Parathyroid adenoma (tissue), 2 donors: ENCODE data around the gene LITAF.

Source experiments
- H2AFZ ChIP-seq: fragments of 300-600 bp; sonication (generic); one replicate; pipeline ENCODE4 v1.7.0; 2017; ENCODE audit warnings: antibody characterized with exemption, mild to moderate bottlenecking
- H3K27ac ChIP-seq: fragments of 300-600 bp; sonication (generic); one replicate; pipeline ENCODE4 v1.7.0; 2017
- H3K27me3 ChIP-seq: fragments of 300-600 bp; sonication (generic); one replicate; pipeline ENCODE4 v1.7.0; 2017; ENCODE audit warnings: low read length; ENCODE audit not compliant: control insufficient read depth, insufficient read depth
- H3K36me3 ChIP-seq: fragments of 300-600 bp; sonication (generic); one replicate; pipeline ENCODE4 v1.7.0; 2017; ENCODE audit warnings: low read length; ENCODE audit not compliant: control insufficient read depth, insufficient read depth
- H3K4me1 ChIP-seq: fragments of 300-600 bp; sonication (generic); one replicate; pipeline ENCODE4 v1.7.0; 2017; ENCODE audit warnings: control low read depth
- H3K4me2 ChIP-seq: fragments of 300-600 bp; sonication (generic); one replicate; pipeline ENCODE4 v1.7.0; 2017; ENCODE audit warnings: low read length
- H3K4me3 ChIP-seq: fragments of 300-600 bp; sonication (generic); one replicate; pipeline ENCODE4 v1.7.0; 2017; ENCODE audit warnings: low read depth, low read length
- H3K79me2 ChIP-seq: fragments of 300-600 bp; sonication (generic); one replicate; pipeline ENCODE4 v1.7.0; 2017; ENCODE audit warnings: control low read depth
- H3K9ac ChIP-seq: fragments of 300-600 bp; sonication (generic); one replicate; pipeline ENCODE4 v1.7.0; 2017; ENCODE audit warnings: mild to moderate bottlenecking
- H3K9me3 ChIP-seq: fragments of 300-600 bp; sonication (generic); one replicate; pipeline ENCODE4 v1.7.0; 2017; ENCODE audit warnings: low read length; ENCODE audit not compliant: control insufficient read depth
- TF ChIP-seq, protein P1 (sequence below): fragments of 300-600 bp; sonication (generic); IDR thresholded peaks from one replicate; pipeline ENCODE4 v1.7.0; 2017; ENCODE audit warnings: antibody characterized with exemption, mild to moderate bottlenecking
- donor health status: primary hyperparathyroidism.

LITAF gene

GRCh38 chr16:11557801-11558200 lies 28.9 kb downstream of the LITAF start:
- H3K4me1 ChIP-seq, result no peaks in the 10 kb centered on the region
- no peaks in the 10 kb centered on the region for H3K27me3 ChIP-seq
- H3K79me2 ChIP-seq, result no peaks in the 10 kb centered on the region
- H3K4me3 ChIP-seq, result no peak overlapping the region
- H2AFZ ChIP-seq, result no peak overlapping the region
- TF ChIP-seq, protein P1, sequence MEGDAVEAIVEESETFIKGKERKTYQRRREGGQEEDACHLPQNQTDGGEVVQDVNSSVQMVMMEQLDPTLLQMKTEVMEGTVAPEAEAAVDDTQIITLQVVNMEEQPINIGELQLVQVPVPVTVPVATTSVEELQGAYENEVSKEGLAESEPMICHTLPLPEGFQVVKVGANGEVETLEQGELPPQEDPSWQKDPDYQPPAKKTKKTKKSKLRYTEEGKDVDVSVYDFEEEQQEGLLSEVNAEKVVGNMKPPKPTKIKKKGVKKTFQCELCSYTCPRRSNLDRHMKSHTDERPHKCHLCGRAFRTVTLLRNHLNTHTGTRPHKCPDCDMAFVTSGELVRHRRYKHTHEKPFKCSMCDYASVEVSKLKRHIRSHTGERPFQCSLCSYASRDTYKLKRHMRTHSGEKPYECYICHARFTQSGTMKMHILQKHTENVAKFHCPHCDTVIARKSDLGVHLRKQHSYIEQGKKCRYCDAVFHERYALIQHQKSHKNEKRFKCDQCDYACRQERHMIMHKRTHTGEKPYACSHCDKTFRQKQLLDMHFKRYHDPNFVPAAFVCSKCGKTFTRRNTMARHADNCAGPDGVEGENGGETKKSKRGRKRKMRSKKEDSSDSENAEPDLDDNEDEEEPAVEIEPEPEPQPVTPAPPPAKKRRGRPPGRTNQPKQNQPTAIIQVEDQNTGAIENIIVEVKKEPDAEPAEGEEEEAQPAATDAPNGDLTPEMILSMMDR, result no peak
- H3K27ac ChIP-seq, result no peak overlapping the region
- H3K4me2 ChIP-seq, result no peak overlapping the region
- H3K36me3 ChIP-seq, result no peaks in the 10 kb centered on the region
- H3K9ac ChIP-seq, result no peak overlapping the region
- no peaks in the 10 kb centered on the region for H3K9me3 ChIP-seq

DNA sequence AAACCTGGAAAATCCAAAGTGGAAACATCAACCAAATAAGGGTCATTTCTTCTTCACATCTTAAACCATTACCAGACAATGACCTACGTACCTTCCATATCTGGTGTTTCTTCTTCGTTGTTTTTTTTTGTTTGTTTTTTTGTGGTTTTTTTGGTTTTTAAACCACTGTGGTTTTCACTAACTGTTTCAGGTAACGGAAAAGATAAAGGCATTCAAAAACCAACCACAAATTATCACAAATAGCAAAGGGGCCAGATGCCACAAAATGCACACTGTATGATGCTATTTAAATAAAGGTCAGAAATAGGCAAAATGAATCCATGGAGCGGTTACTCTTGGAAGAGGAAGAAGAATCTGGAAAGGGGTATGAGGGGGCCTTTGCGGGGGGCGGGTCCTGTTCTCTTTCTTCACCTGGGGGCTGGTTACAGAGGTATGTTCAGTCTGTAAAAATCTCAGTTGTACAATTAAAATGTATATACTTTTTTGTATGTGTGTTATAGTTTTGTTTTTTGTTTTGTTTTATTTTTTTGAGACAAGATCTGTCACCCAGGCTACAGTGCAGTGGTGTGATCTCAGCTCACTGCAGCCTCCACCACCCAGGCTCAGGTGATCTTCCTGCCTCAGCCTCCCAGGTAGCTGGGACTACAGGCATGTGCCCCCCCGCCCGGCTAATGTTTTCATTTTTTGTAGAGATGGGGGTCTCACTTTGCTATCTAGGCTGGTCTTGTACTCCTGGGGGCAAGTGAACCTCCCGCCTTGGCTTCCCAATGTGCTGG lies 29.6 kb downstream of the LITAF start:
- no peak overlapping the region for H3K4me2 ChIP-seq
- no peaks in the 10 kb centered on the region for H3K4me1 ChIP-seq
- H3K27me3 ChIP-seq, result no peaks in the 10 kb centered on the region
- no peaks in the 10 kb centered on the region for H3K9me3 ChIP-seq
- TF ChIP-seq, protein P1, result no peak
- no peaks in the 10 kb centered on the region for H3K36me3 ChIP-seq
- H3K9ac ChIP-seq, result no peak overlapping the region
- H3K27ac ChIP-seq, result no peak overlapping the region
- H3K79me2 ChIP-seq, result no peaks in the 10 kb centered on the region
- no peak overlapping the region for H2AFZ ChIP-seq
- no peak overlapping the region for H3K4me3 ChIP-seq

- Histone ChIP-seq H3K27me3 (no peaks in the 10 kb centered on the region), H3K9ac (no peak overlapping the region), H3K36me3 (no peaks in the 10 kb centered on the region), H3K79me2 (no peaks in the 10 kb centered on the region), H3K4me2 (no peak overlapping the region), H3K27ac (no peak overlapping the region), H3K9me3 (no peaks in the 10 kb centered on the region), H3K4me1 (no peaks in the 10 kb centered on the region), H2AFZ (no peak overlapping the region), H3K4me3 (no peak overlapping the region)
- TF ChIP-seq, protein P1, result no peak
Observed at GRCh38 chr16:11556214-11556819, 30.4 kb downstream of the LITAF start.

DNA sequence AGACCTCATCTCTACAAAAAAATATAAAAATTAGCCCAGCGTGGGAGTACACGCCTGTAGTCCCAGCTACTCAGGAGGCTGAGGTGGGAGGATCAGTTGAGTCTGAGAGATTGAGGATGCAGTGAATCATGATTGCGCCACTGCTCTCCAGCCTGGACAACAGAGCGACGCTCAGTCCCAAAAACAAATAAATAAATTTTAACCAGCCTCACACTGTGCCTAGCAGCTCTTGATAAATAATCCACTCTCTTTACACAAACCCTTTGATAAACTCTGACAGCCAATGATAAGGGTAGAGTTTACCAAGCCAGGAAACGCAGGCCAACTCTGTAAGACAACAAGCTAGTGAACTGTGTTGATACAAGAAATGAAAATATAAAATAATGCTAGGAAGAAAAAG lies 32.7 kb downstream of the LITAF start:
- Histone ChIP-seq H3K9ac (no peak overlapping the region), H3K4me1 (no peaks in the 10 kb centered on the region), H3K36me3 (no peaks in the 10 kb centered on the region), H3K79me2 (no peaks in the 10 kb centered on the region), H2AFZ (no peak overlapping the region), H3K27me3 (no peaks in the 10 kb centered on the region), H3K4me2 (no peak overlapping the region), H3K9me3 (no peaks in the 10 kb centered on the region), H3K27ac (no peak overlapping the region), H3K4me3 (no peak overlapping the region)
- TF ChIP-seq, protein P1, result no peak
